AG10803 (cell line): ENCODE data around the gene IGF2BP2.

ENCODE experiments used
- DNase-seq: peaks from one replicate; pipeline ENCODE4 v3.0.0; 2010; ENCODE audit warnings: low read depth
- H3K4me3 ChIP-seq: 2 replicates; pipeline ENCODE4 v1.5.1; 2011; ENCODE audit warnings: mild to moderate bottlenecking, low read length, control low read depth
- TF ChIP-seq, protein P1 (sequence below): conservative IDR thresholded peaks from 2 replicates; pipeline ENCODE4 v1.5.1; 2011; ENCODE audit warnings: mild to moderate bottlenecking, low read length, control low read depth, inconsistent platforms

Gene IGF2BP2

GRCh38 chr3:185733980-185734724 lies 90.7 kb downstream of the IGF2BP2 start:
- TF ChIP-seq, protein P1, sequence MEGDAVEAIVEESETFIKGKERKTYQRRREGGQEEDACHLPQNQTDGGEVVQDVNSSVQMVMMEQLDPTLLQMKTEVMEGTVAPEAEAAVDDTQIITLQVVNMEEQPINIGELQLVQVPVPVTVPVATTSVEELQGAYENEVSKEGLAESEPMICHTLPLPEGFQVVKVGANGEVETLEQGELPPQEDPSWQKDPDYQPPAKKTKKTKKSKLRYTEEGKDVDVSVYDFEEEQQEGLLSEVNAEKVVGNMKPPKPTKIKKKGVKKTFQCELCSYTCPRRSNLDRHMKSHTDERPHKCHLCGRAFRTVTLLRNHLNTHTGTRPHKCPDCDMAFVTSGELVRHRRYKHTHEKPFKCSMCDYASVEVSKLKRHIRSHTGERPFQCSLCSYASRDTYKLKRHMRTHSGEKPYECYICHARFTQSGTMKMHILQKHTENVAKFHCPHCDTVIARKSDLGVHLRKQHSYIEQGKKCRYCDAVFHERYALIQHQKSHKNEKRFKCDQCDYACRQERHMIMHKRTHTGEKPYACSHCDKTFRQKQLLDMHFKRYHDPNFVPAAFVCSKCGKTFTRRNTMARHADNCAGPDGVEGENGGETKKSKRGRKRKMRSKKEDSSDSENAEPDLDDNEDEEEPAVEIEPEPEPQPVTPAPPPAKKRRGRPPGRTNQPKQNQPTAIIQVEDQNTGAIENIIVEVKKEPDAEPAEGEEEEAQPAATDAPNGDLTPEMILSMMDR = peak; percentile 78
- DNase-seq = peak; percentile 84
- no peak overlapping the region for H3K4me3 ChIP-seq

DNA sequence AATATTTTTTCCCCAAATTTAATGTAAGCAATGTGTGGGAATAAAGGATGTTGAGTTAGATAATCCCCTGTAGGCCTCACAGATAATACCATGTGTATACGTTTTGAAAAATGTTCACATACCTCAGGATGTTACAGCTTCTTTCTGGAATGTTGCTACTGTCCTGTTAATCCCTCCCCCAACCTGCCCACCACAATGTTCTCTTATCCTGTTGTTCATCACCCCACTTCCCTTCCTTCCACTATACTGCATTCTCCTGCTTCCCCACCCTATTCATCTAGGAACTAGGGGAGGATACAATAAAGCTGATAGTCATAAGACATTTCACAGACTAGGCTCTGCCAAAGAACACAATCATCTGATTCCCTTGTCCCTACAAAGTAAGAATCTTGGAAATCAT lies 92.1 kb downstream of the IGF2BP2 start:
- peak; percentile 86 for DNase-seq
- TF ChIP-seq, protein P1 = no peak; the same call in 1 of the 2 replicates
- H3K4me3 ChIP-seq = no peak overlapping the region

DNA sequence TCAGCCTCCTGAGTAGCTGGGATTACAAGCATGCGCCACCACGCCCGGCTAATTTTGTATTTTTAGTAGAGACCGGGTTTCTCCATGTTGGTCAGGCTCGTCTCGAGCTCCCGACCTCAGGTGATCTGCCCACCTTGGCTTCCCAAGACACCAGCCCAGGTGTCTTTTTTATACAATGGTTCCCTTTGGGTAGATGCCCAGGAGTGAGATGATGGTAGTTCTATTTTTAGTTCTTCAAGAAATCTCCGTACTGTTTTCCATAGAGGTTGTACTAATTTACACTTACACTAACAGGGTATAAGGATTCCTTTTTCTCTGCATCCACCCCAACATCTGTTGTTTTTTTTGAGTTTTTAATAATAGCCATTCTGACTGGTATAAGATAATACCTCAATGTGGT lies 94.3 kb downstream of the IGF2BP2 start:
- no peak overlapping the region for H3K4me3 ChIP-seq
- TF ChIP-seq, protein P1 = no peak
- no peak for DNase-seq

GRCh38 chr3:185729337-185730055 lies 95.3 kb downstream of the IGF2BP2 start:
- TF ChIP-seq, protein P1 = no peak
- peak; percentile 86 for DNase-seq
- no peak overlapping the region for H3K4me3 ChIP-seq

- H3K4me3 ChIP-seq = no peak overlapping the region
- TF ChIP-seq, protein P1 = no peak
- peak; percentile 81 for DNase-seq
Observed at GRCh38 chr3:185728630-185729336, 96.1 kb downstream of the IGF2BP2 start.

DNA sequence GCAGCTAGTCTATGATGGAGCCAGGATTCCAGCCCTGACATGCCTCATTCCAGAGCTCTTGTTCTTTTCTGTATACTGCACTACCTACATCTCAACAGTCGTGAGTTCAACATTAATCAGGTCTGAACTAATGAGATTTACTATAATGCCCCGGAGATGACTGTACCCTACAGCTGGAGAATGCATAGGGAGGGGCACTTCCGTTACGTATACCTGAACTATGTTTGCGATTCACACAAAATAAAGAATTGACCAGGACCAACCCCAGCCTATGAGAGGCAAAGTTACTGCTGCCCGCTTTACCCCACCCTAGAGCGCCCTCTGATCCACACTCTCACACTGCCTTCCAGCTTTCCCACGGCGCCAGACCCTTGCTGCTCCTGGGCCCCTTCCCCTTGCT lies 97.0 kb downstream of the IGF2BP2 start:
- TF ChIP-seq, protein P1 = no peak
- H3K4me3 ChIP-seq = no peak overlapping the region
- no peak for DNase-seq
